ENCODE results near the gene PLEKHG7.

DNA sequence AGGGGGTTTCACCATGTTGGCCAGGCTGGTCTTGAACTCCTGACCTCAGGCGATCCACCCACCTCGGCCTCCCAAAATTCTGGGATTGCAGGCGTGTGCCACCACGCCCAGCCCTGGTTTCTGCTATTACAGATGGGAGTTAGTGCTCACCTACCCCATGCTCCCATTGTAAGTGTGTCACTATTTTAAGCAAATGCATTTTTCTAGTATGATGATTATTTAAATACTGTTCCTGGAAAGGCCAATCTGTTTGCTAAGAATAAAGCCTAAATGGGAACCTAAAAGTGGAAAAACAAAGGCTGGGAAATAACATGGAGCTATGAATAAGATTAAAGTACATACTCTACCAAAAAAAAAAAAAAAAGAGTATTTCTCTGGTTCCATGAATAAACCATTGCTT lies 45.0 kb upstream of the PLEKHG7 start:
- TF ChIP-seq SIN3A (IDR thresholded peaks at IDR 0.05; ENCODE audit: borderline replicate concordance, insufficient read depth, low read length) (no peak), POLR2AphosphoS5 (IDR thresholded peaks at IDR 0.05; ENCODE audit: low read depth, low read length) (no peak), TAF1 (IDR thresholded peaks at IDR 0.05; ENCODE audit: borderline replicate concordance, insufficient read depth, low read length) (no peak), REST (IDR thresholded peaks at IDR 0.05; ENCODE audit: insufficient read depth in 1 of 2, low read depth in 2 of 2, low read length in 2 of 2) (no peak)
